ENCODE data around the gene QSOX2.
A peak's percentile ranks its signal among the peaks of the same experiment; 100 is the strongest.
"Not testable (repeated sequence)": the region's sequence is repeated elsewhere in the genome, so short reads cannot be mapped to it uniquely, and the experiment has no call there.

QSOX2 gene

GRCh38 chr9:136237486-136238341 lies 7.9 kb downstream of the QSOX2 start:
- DNase-seq (ENCODE audit: low read depth) = no peak

DNA sequence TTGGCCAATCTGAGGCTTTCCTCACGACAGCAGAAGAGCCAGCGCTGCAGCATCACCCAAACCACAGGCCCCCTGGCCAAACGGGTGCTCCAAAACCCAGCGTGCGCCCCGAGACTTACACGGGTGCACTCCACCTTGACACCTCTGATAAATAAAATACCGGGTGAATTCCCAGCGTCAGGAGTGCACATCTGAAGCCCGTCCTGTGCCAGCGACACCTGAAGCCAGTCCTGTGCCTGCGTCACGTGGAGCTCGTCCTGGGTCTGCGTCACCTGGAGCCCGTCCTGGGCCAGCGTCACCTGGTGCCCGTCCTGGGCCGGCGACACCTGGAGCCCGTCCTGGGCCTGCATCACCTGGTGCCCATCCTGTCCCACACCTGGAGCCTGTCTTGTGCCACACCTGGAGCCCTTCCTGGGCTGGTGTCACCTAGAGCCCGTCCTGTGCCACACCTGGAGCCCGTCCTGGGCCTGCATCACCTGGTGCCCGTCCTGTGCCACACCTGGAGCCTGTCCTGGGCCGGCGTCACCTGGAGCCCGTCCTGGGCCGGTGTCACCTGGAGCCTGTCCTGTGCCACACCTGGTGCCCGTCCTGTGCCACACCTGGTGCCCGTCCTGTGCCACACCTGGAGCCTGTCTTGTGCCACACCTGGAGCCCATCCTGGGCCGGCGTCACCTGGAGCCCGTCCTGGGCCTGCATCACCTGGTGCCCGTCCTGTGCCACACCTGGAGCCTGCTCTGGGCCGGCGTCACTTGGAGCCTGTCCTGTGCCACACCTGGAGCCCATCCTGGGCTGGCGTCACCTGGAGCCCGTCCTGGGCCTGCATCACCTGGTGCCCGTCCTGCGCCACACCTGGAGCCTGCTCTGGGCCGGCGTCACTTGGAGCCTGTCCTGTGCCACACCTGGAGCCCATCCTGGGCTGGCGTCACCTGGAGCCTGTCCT lies 8.9 kb downstream of the QSOX2 start:
- not testable (repeated sequence) for DNase-seq (ENCODE audit: low read depth)

GRCh38 chr9:136235709-136236455 lies 9.7 kb downstream of the QSOX2 start:
- no peak for DNase-seq (ENCODE audit: low read depth)

DNA sequence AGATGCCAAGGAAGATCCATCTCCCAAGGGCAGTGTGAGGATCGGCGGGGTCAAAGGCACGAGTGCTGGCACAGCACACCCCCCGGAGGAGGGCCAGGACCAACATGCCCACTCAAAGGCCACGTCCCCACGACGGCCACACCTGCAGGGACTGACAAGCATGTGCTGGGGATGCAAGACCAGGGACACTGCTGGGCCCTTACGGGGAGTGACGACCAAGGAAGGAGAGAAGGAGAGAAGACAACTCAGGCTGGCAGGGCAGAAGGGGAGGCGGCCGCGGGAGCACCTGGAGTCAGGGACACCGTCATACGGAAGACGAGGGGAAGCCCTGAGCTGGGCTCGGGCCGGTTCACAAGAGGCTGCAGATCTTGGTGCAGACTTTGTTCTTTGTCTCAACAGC lies 10.4 kb downstream of the QSOX2 start:
- DNase-seq (ENCODE audit: low read depth) = no peak

DNA sequence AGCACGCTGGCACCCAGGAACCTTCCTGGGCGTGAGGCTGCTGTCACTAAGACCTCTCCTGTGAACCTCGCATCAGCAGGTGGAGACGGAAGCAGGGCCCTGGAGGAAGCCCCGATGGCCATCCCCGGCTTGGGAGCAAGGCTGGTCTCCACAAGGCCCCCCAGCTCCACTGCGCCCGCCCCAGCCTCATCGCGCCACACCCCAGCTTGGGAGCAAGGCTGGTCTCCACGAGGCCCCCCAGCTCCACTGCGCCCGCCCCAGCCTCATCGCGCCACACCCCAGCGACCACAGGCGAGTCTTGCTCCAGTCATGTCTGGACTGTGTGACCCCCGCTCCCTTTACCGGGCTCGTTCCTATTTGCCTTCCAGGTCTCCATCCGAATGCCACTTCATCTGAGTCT lies 11.0 kb downstream of the QSOX2 start:
- no peak for DNase-seq (ENCODE audit: low read depth)

- DNase-seq (ENCODE audit: low read depth) = no peak
These were observed 11.7 kb downstream of the QSOX2 start for GRCh38 chr9:136233868-136234267.

DNA sequence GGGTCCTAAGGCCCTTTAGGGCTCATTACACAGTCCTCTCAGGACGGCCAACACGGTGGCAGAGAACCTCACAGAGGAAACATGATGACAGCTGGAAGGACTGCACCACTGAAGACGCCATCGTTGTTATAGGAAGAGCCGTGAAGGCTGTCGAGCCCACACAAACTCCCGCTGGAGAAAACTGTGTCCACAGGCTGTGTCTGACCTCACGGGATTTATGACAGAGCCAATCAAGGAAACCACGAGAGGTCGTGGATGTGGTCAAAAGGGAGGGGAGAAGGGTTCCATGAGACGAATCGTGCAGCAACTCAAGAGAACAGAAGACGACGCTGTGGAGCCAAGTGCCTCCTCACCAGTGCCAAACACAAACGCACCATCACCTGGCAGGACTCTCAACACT lies 12.2 kb downstream of the QSOX2 start:
- no peak for DNase-seq (ENCODE audit: low read depth)

- no peak for DNase-seq (ENCODE audit: low read depth)
These were observed 12.6 kb downstream of the QSOX2 start for GRCh38 chr9:136232969-136233368.

GRCh38 chr9:136231478-136232297 lies 13.9 kb downstream of the QSOX2 start:
- DNase-seq (ENCODE audit: low read depth) = no peak

DNA sequence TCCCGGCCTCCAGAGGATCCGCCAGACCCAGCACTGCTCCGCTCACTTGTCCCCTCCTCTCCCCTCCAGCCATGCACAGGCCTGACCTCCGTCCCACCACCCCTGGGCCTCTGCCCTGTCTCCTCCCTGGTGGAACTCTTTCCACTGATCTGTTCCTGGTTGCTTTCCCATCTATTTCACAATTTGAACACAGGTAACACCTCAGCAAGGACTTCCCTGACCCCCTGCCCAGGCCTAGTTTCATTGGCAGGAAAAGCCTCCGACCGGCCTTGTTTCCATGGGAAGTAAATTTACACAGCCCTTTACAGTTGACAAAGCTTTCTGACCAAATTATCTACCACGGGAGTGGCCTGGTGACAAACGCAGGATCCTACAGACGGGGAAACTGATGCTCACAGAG lies 14.8 kb downstream of the QSOX2 start:
- no peak for DNase-seq (ENCODE audit: low read depth)

GRCh38 chr9:136230365-136230764 lies 15.2 kb downstream of the QSOX2 start:
- no peak for DNase-seq (ENCODE audit: low read depth)

DNA sequence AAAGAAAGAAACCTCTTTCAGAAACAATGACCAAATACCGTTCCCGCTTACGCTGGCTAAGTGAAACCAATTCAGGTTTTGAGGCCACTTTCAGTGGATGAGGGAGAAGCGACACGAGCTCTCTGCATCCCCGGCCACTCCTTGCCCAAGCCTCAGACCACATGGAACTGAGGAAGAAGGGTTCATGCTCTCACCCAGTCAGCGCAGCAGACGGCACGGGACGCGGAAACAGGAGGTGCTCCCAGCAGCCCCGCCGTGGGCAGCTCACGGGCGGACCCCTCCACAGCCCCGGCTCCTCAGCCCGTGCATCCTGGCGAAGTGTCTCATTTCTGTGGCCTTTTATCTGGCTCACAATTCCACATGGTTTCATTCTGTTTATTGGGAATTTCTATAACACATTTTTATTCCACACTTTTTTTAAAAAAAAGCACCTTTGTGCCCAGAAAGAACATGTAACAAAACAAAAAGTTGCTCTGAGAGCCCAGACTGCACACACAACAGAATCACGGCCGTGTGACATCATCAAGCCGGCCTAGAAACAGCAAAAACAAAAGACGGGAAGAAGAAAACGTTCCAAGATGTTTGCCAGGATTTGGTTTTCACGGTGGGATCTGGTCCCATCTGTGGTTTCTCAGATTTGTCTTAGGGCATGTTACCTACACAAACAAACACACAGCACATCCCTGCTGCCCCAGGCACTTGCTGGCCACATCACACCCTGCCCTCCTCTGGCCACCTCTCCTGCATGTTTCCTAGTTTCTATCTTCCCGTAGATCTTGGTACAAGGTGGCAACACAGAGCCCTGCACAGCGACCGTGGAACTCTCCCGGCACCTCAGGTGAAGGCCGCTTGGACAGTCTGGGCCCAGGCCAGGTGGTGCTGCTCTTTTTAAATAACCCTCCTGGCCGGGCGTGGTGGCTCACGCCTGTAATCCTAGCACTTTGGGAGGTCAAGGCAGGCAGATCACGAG lies 16.2 kb downstream of the QSOX2 start:
- peak; percentile 33 for DNase-seq (ENCODE audit: low read depth)

GRCh38 chr9:136228107-136228875 lies 17.3 kb downstream of the QSOX2 start:
- DNase-seq (ENCODE audit: low read depth) = peak; percentile 83

GRCh38 chr9:136226680-136227407 lies 18.8 kb downstream of the QSOX2 start:
- DNase-seq (ENCODE audit: low read depth) = no peak

GRCh38 chr9:136225748-136226679 lies 19.6 kb downstream of the QSOX2 start:
- peak; percentile 43 for DNase-seq (ENCODE audit: low read depth)

DNA sequence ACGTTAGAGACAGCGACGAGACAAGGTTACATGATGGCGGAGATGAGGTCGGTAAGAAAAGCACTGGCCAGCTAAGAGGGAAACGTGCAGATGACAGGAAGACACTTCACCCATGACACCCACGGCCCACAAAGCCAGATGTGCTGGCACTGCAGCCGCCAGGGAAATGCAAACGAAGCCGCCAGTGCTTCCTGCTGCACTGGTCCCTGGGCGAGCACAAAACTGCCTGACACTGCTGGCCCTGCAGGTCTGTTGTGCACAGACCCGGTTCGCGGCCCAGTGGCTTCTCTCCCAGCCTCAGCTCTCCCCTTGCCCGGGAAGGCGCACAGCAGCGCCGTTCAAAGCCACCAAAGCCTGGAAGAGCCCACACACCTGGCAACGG lies 20.3 kb downstream of the QSOX2 start:
- DNase-seq (ENCODE audit: low read depth) = no peak

DNA sequence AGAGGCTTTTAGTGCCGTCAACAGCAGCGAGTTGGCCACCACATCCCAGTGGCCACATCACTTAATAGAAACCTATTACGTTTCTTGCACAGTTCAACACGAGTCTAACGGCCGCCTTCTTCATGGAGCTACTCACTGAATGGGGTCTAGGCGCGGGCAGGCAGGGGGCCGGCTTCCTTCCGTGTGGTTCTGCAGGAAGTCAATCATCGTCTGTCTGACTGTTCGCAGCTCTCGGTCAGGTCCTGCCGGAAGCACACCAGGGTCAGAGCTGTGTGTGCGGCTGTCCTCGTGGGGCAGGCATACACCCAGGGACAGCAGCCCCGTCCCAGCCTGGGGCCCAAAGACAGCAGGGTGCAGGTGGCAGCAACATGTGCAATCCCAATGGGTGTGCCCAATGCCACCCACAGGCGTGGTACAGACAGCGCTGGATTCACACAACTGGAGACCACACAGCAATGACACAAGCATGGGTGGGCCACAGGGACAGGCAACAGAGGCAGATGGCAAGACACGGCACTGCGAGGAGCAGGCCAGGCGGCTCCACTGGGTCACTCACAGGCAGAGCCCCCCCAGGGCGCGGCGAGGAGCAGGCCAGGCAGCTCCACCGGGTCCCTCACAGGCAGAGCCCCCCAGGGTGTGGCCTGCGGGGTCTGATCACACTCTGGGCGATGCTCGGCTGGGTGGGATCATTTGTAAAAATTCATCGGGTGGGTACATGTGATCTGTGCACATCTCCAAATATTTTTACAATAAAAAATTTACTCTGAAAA lies 21.6 kb downstream of the QSOX2 start:
- no peak for DNase-seq (ENCODE audit: low read depth)

Data from EH (cell line).